ENCODE results near the gene LPAR2.

The LPAR2 gene

DNA sequence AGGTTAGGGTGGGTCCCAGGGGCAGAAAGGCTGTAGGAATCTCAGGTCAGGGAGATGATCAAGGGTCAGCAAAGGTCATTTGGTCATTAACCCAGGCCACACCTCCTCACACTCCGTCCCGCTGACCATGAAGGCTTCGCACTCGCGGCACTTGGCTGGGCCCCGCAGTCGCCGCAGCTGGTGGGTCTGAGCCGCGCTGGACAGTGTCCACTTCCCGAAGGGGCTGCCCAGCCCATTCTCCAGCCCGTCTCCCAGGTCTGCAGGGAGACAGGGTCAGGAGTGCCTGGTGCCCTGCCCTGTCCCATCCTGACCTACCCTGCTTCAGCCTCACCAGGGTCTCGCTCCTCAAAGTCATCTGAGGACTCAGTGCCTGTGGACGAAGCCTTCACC lies 7.3 kb upstream of the LPAR2 start:
- Histone ChIP-seq H3K4me3 (ENCODE audit: low read depth, low read length) (no peak overlapping the region), H3K9ac (ENCODE audit: low read length) (no peak overlapping the region), H2AK5ac (ENCODE audit: low read length) (no peak overlapping the region), H2BK12ac (ENCODE audit: low read length) (no peak overlapping the region), H2AFZ (ENCODE audit: insufficient read depth, low read length, poor library complexity) (no peak overlapping the region), H3K27me3 (ENCODE audit: insufficient read depth, low read length) (no peaks in the 10 kb centered on the region), H3K4ac (ENCODE audit: low read depth, low read length) (no peak overlapping the region), H3K18ac (ENCODE audit: low read length) (no peak overlapping the region), H3K9me3 (ENCODE audit: insufficient read depth, low read depth, low read length) (no peaks in the 10 kb centered on the region), H2BK5ac (ENCODE audit: low read depth, low read length, poor library complexity) (no peak overlapping the region), H3K4me1 (ENCODE audit: control insufficient read depth in 1 of 2, insufficient read depth in 2 of 2, low read length in 2 of 2) (no peaks in the 10 kb centered on the region), H3K27ac (ENCODE audit: low read depth, low read length) (no peak overlapping the region), H2BK120ac (ENCODE audit: insufficient read depth, low read length, poor library complexity) (no peak overlapping the region), H4K8ac (ENCODE audit: low read depth, low read length) (no peak overlapping the region), H3K79me2 (ENCODE audit: control insufficient read depth, insufficient read depth, low read length, poor library complexity) (no peaks in the 10 kb centered on the region), H3K79me1 (ENCODE audit: low read length) (no peaks in the 10 kb centered on the region), H3K36me3 (ENCODE audit: control insufficient read depth in 1 of 2, insufficient read depth in 2 of 2, low read length in 2 of 2) (peaks cover 64 to 71% of the 10 kb centered on the region in 2 experiments), H3K14ac (ENCODE audit: low read length) (no peak overlapping the region), H4K91ac (ENCODE audit: low read depth, low read length) (no peak overlapping the region), H3K23ac (ENCODE audit: low read length) (no peak overlapping the region), H3K4me2 (ENCODE audit: low read length) (no peak overlapping the region), H4K12ac (ENCODE audit: low read depth, low read length) (no peak overlapping the region)
- no CpG with 5 or more reads among the region's 14 CpGs for WGBS (ENCODE audit: extremely low coverage, insufficient coverage, insufficient read length)
- no peak for DNase-seq

DNA sequence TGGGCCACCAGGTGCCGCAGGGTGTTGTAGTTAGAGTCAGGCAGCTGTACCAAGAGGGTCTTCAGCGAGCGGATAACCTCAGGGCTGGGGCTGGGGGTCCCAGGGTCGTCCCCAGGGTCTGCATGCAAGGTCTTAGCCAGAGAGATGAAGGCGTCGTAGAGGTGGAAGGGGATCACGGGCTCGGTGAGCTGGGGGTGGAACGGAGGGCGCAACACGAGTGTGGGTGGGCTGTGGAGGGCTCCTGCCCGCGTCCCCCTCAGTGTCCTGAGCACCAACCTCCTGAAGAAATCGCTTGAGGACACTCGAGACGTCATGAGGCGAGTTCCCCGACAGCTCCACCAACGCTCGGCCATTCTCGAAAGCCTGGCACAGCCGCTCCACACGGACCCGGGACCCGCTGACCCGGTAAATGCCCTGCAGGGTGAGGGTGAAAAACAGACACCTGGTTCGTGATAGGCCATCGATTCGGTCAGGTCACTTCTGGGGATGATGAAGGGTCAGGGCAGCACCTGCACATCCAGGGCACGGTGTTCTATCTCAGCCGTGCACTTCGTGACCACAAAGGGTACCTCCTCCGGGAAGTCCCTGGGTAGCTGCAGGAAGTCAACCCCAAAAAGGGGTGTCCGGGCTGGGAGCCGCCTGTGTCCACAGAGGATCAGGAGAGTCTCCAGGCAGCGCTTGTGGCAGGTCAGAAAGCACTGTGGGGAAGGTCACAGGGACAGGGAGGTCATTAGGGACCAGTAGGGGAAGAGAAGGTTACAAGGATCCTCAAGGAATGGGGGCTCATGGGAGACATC lies 6.7 kb upstream of the LPAR2 start:
- Histone ChIP-seq H3K9ac (ENCODE audit: low read length) (no peak overlapping the region), H2AK5ac (ENCODE audit: low read length) (no peak overlapping the region), H3K79me1 (ENCODE audit: low read length) (no peaks in the 10 kb centered on the region), H3K4me3 (ENCODE audit: low read depth, low read length) (no peak overlapping the region), H4K91ac (ENCODE audit: low read depth, low read length) (no peak overlapping the region), H3K18ac (ENCODE audit: low read length) (no peak overlapping the region), H3K4me2 (ENCODE audit: low read length) (no peak overlapping the region), H2AFZ (ENCODE audit: insufficient read depth, low read length, poor library complexity) (no peak overlapping the region), H3K14ac (ENCODE audit: low read length) (no peak overlapping the region), H2BK120ac (ENCODE audit: insufficient read depth, low read length, poor library complexity) (no peak overlapping the region), H3K79me2 (ENCODE audit: control insufficient read depth, insufficient read depth, low read length, poor library complexity) (no peaks in the 10 kb centered on the region), H4K12ac (ENCODE audit: low read depth, low read length) (no peak overlapping the region), H3K4ac (ENCODE audit: low read depth, low read length) (no peak overlapping the region), H3K4me1 (ENCODE audit: control insufficient read depth in 1 of 2, insufficient read depth in 2 of 2, low read length in 2 of 2) (no peaks in the 10 kb centered on the region), H3K9me3 (ENCODE audit: insufficient read depth, low read depth, low read length) (no peaks in the 10 kb centered on the region), H2BK12ac (ENCODE audit: low read length) (no peak overlapping the region), H3K27ac (ENCODE audit: low read depth, low read length) (no peak overlapping the region), H2BK5ac (ENCODE audit: low read depth, low read length, poor library complexity) (no peak overlapping the region), H3K36me3 (ENCODE audit: control insufficient read depth in 1 of 2, insufficient read depth in 2 of 2, low read length in 2 of 2) (peaks cover 63 to 70% of the 10 kb centered on the region in 2 experiments), H3K23ac (ENCODE audit: low read length) (no peak overlapping the region), H4K8ac (ENCODE audit: low read depth, low read length) (no peak overlapping the region), H3K27me3 (ENCODE audit: insufficient read depth, low read length) (no peaks in the 10 kb centered on the region)
- no peak for DNase-seq
- WGBS (ENCODE audit: extremely low coverage, insufficient coverage, insufficient read length), result no CpG with 5 or more reads among the region's 36 CpGs

GRCh38 chr19:19633711-19634515 lies 5.9 kb upstream of the LPAR2 start:
- Histone ChIP-seq H2AFZ (ENCODE audit: insufficient read depth, low read length, poor library complexity) (no peak overlapping the region), H3K79me1 (ENCODE audit: low read length) (peaks cover under 1% of the 10 kb centered on the region), H3K4ac (ENCODE audit: low read depth, low read length) (no peak overlapping the region), H3K4me1 (ENCODE audit: control insufficient read depth in 1 of 2, insufficient read depth in 2 of 2, low read length in 2 of 2) (peaks cover 0 to under 1% of the 10 kb centered on the region in 2 experiments), H2BK120ac (ENCODE audit: insufficient read depth, low read length, poor library complexity) (no peak overlapping the region), H4K12ac (ENCODE audit: low read depth, low read length) (no peak overlapping the region), H3K14ac (ENCODE audit: low read length) (no peak overlapping the region), H3K4me2 (ENCODE audit: low read length) (no peak overlapping the region), H3K36me3 (ENCODE audit: control insufficient read depth in 1 of 2, insufficient read depth in 2 of 2, low read length in 2 of 2) (peaks cover 60 to 74% of the 10 kb centered on the region in 2 experiments), H3K27me3 (ENCODE audit: insufficient read depth, low read length) (no peaks in the 10 kb centered on the region), H4K8ac (ENCODE audit: low read depth, low read length) (no peak overlapping the region), H3K9me3 (ENCODE audit: insufficient read depth, low read depth, low read length) (no peaks in the 10 kb centered on the region), H3K27ac (ENCODE audit: low read depth, low read length) (no peak overlapping the region), H3K9ac (ENCODE audit: low read length) (no peak overlapping the region), H2BK5ac (ENCODE audit: low read depth, low read length, poor library complexity) (no peak overlapping the region), H3K23ac (ENCODE audit: low read length) (no peak overlapping the region), H2AK5ac (ENCODE audit: low read length) (no peak overlapping the region), H4K91ac (ENCODE audit: low read depth, low read length) (no peak overlapping the region), H3K79me2 (ENCODE audit: control insufficient read depth, insufficient read depth, low read length, poor library complexity) (no peaks in the 10 kb centered on the region), H3K18ac (ENCODE audit: low read length) (no peak overlapping the region), H3K4me3 (ENCODE audit: low read depth, low read length) (no peak overlapping the region), H2BK12ac (ENCODE audit: low read length) (no peak overlapping the region)
- no peak for DNase-seq
- no CpG with 5 or more reads among the region's 22 CpGs for WGBS (ENCODE audit: extremely low coverage, insufficient coverage, insufficient read length)

GRCh38 chr19:19632661-19633060 lies 4.6 kb upstream of the LPAR2 start:
- DNase-seq, result no peak
- Histone ChIP-seq H4K91ac (ENCODE audit: low read depth, low read length) (no peak overlapping the region), H2AFZ (ENCODE audit: insufficient read depth, low read length, poor library complexity) (no peak overlapping the region), H4K8ac (ENCODE audit: low read depth, low read length) (no peak overlapping the region), H3K36me3 (ENCODE audit: control insufficient read depth in 1 of 2, insufficient read depth in 2 of 2, low read length in 2 of 2) (peaks cover 53 to 67% of the 10 kb centered on the region in 2 experiments), H2BK5ac (ENCODE audit: low read depth, low read length, poor library complexity) (no peak overlapping the region), H3K79me2 (ENCODE audit: control insufficient read depth, insufficient read depth, low read length, poor library complexity) (peaks cover 6% of the 10 kb centered on the region), H2BK120ac (ENCODE audit: insufficient read depth, low read length, poor library complexity) (no peak overlapping the region), H3K18ac (ENCODE audit: low read length) (no peak overlapping the region), H2AK5ac (ENCODE audit: low read length) (no peak overlapping the region), H3K27me3 (ENCODE audit: insufficient read depth, low read length) (no peaks in the 10 kb centered on the region), H2BK12ac (ENCODE audit: low read length) (no peak overlapping the region), H3K9me3 (ENCODE audit: insufficient read depth, low read depth, low read length) (no peaks in the 10 kb centered on the region), H3K27ac (ENCODE audit: low read depth, low read length) (no peak overlapping the region), H3K14ac (ENCODE audit: low read length) (no peak overlapping the region), H3K4me1 (ENCODE audit: control insufficient read depth in 1 of 2, insufficient read depth in 2 of 2, low read length in 2 of 2) (peaks cover 0 to 2% of the 10 kb centered on the region in 2 experiments), H3K79me1 (ENCODE audit: low read length) (peaks cover 12% of the 10 kb centered on the region), H3K4me2 (ENCODE audit: low read length) (no peak overlapping the region), H4K12ac (ENCODE audit: low read depth, low read length) (no peak overlapping the region), H3K4me3 (ENCODE audit: low read depth, low read length) (no peak overlapping the region), H3K4ac (ENCODE audit: low read depth, low read length) (no peak overlapping the region), H3K23ac (ENCODE audit: low read length) (no peak overlapping the region), H3K9ac (ENCODE audit: low read length) (no peak overlapping the region)
- WGBS (ENCODE audit: extremely low coverage, insufficient coverage, insufficient read length), result no CpG with 5 or more reads among the region's 5 CpGs
